ENCODE measurements around the gene GAB1.
"Not testable (repeated sequence)": the region's sequence is repeated elsewhere in the genome, so short reads cannot be mapped to it uniquely, and the experiment has no call there.

GAB1 gene

DNA sequence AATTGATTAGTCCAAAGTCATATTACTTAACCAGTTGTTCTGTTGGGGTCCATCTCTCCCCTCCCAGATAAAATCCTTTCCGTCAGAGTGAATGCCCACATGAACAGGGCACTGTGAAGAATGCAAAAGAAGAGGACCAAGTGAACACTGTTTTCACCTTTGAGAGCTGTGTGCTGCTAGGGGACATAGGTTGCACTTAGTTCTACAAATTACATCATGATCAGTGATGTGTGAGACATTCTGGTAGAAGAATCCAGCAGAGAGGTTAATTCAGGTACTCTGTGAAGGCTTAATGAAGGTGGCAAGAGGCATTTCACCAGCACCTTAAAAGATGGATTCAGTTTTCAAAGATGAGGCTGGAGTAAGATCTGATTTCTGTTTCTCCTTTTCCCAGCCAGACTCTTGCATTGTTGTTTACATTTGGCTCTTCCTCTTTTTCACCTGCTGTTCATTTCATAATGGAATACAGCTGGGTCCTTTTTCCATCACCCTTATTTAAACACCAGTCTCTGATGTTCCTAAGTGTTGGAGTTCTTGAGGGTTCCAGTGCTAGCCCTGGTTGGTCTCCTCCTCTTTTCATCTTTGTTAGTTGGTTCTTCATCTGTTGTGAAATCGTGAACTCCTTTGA, 10.9 kb downstream of the GAB1 start:
- no peak for DNase-seq
- no peaks in the 10 kb centered on the region for H3K9me3 ChIP-seq
- TF ChIP-seq, protein P1, sequence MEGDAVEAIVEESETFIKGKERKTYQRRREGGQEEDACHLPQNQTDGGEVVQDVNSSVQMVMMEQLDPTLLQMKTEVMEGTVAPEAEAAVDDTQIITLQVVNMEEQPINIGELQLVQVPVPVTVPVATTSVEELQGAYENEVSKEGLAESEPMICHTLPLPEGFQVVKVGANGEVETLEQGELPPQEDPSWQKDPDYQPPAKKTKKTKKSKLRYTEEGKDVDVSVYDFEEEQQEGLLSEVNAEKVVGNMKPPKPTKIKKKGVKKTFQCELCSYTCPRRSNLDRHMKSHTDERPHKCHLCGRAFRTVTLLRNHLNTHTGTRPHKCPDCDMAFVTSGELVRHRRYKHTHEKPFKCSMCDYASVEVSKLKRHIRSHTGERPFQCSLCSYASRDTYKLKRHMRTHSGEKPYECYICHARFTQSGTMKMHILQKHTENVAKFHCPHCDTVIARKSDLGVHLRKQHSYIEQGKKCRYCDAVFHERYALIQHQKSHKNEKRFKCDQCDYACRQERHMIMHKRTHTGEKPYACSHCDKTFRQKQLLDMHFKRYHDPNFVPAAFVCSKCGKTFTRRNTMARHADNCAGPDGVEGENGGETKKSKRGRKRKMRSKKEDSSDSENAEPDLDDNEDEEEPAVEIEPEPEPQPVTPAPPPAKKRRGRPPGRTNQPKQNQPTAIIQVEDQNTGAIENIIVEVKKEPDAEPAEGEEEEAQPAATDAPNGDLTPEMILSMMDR (IDR thresholded peaks at IDR 0.05; ENCODE audit: low read depth, low read length) = no peak
- no peaks in the 10 kb centered on the region for H3K36me3 ChIP-seq
- H3K4me1 ChIP-seq = no peaks in the 10 kb centered on the region
- no peak overlapping the region for H3K4me3 ChIP-seq (ENCODE audit: low read depth, low read length)
- no peaks in the 10 kb centered on the region for H3K27me3 ChIP-seq

DNA sequence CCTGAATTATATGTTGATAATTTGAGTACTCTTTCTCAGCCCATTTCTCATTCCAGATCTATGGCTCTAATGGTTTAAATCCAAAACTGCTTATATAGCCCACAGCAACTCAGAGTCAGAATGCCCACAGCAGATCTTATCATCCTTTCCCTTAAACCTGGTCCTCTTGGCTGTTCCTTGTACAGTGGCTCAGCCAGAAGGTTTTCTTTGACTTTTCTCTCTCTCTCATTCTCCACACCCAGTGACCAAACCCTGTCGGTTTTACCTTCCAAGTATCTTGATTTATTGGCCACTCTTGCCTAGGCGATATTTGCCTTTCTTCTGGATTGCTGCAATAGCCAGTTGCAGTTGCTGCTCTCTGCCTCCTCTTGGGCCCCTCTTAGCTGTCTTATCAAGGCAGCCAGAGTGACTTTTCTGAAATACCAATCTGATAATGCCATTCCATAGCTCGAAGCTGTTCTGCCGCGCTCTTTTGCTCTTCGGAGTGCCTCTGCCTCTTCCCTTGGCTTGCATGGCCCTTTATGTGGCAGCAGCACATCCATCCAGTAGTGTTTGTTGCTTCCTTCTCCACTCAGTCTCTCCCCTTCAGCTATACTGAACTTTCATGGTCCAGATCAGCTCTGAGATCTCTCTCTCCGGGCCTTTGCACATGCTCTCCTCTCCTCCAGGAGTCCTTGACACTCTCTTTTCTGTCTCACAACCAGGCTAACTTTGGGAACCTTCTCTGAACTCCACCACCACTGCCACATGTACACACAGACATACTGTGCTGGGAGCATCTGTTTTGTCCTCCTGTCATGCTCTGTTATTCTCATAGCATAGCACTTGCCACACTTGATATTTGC, 11.8 kb downstream of the GAB1 start:
- H3K4me1 ChIP-seq = no peaks in the 10 kb centered on the region
- no peak for DNase-seq
- H3K36me3 ChIP-seq = no peaks in the 10 kb centered on the region
- H3K4me3 ChIP-seq (ENCODE audit: low read depth, low read length) = no peak overlapping the region
- H3K9me3 ChIP-seq = no peaks in the 10 kb centered on the region
- no peaks in the 10 kb centered on the region for H3K27me3 ChIP-seq
- TF ChIP-seq, protein P1 (IDR thresholded peaks at IDR 0.05; ENCODE audit: low read depth, low read length) = no peak

DNA sequence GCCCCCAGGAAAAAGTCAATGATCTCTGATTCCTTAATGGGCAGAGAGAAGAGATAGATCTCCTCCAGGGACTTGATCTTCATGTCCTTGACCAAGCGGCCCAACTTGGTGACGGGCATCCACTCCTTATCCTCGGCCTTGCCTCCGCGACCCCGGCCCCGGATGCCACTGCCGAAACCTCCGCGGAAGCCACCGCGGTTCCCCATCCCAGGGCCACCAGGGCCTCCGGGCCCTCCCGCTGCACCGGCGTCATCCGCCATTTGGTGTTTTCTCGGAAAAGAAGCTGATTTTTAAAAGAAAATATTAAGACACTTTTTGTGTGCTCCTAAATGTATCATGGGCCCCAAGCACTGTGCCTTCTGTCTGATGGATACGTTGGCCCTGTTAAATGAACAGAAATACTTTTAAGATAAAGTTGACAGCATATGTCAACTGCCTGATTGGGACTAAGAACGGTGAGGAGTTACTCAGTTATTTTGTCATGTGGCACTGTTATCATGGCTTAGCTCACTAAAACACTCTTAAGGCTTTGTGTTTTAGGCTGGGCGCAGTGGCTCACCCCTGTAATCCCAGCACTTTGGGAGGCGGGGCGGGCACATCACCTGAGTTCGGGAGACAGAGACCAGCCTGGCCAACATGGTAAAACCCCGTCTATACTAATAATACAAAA, 13.3 kb downstream of the GAB1 start:
- H3K4me3 ChIP-seq (ENCODE audit: low read depth, low read length); DNase-seq; H3K4me1 ChIP-seq; H3K36me3 ChIP-seq; H3K27me3 ChIP-seq; H3K9me3 ChIP-seq: not testable (repeated sequence)

DNA sequence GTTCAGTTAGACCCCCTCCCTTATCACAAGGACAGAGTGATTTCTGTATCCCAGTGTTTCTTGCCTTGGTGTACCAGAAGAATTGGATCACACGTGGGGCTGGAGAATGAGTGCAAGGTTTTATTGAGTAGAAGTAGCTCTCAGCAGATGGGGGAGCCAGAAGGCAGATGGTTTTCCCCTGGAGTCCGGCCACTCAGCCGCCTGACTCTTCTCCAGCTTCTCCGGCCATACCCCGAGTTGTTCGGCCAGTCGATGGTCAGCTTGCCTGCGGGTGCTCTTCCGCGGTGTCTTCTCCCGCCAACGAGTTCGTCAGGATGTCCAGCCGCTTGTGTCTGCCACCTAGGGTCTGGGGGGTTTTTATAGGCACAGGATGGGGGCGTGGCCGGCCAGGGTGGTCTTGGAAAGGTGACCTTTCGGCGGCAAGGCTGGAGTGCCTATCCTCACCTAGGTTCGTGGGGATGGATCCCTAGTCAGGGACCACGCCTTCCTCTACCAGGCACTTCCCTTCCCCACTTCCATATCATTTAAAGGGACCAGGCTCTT, 14.5 kb downstream of the GAB1 start:
- no peak overlapping the region for H3K4me3 ChIP-seq (ENCODE audit: low read depth, low read length)
- TF ChIP-seq, protein P1 (IDR thresholded peaks at IDR 0.05; ENCODE audit: low read depth, low read length) = no peak
- no peaks in the 10 kb centered on the region for H3K4me1 ChIP-seq
- H3K27me3 ChIP-seq = no peaks in the 10 kb centered on the region
- H3K36me3 ChIP-seq = no peaks in the 10 kb centered on the region
- no peak for DNase-seq
- no peaks in the 10 kb centered on the region for H3K9me3 ChIP-seq

DNA sequence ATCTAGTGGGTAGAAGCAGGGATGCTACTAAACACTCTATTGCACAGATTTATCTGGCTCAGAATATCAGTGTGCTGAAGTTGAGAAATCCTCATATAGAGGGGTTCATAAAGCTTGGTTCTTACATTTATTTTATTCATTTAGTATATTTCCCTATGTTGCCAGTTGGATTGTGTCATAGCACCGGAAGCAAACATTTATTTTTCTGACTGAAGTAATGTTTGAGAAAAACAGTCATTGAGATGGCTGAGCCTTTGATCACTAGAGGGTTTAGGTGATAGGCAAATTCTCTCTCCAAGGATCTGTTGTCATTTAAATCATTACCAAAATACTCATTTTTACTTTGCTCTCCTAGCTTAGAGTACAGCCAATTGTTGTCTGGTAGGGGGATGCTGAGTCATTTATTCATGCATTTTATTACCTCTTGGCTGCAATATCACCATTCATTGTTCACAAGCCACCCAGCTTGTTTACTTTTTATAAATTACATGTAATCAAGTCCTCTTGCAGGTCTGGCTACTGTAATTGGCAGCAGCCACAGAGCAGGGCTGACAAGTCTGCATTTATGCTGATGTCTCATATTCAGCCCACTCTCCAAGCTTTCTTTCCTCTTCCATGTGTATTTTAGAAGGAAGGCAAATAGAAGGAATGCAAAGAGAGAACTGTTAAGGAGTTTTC, 15.2 kb downstream of the GAB1 start:
- Histone ChIP-seq H3K27me3 (no peaks in the 10 kb centered on the region), H3K36me3 (no peaks in the 10 kb centered on the region), H3K4me3 (ENCODE audit: low read depth, low read length) (no peak overlapping the region), H3K4me1 (no peaks in the 10 kb centered on the region), H3K9me3 (no peaks in the 10 kb centered on the region)
- TF ChIP-seq, protein P1 (IDR thresholded peaks at IDR 0.05; ENCODE audit: low read depth, low read length) = no peak
- no peak for DNase-seq

DNA sequence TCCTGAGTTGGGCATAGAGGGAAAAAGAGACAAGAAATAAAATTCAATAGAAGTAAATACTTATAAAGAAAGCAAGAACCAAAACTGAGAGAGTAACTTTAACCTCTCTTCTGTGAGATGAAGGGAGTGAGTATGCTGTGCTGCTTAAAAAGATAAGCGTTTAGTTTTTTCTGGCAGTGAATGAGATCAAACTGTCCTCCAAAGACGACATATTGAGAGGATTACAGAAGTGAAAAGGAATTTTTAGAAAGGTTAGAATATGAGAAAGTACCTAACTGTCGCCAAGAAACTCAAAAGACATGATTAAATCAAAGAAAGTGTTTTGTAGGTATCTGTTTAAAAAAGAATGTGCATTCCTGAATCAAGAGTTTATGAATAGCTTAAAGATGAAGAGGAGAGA, 16.0 kb downstream of the GAB1 start:
- H3K4me1 ChIP-seq = no peaks in the 10 kb centered on the region
- no peaks in the 10 kb centered on the region for H3K36me3 ChIP-seq
- no peak overlapping the region for H3K4me3 ChIP-seq (ENCODE audit: low read depth, low read length)
- no peaks in the 10 kb centered on the region for H3K9me3 ChIP-seq
- no peak for DNase-seq
- TF ChIP-seq, protein P1 (IDR thresholded peaks at IDR 0.05; ENCODE audit: low read depth, low read length) = no peak
- H3K27me3 ChIP-seq = no peaks in the 10 kb centered on the region
